T-helper 17 cell (primary cell): Measurements from ENCODE around the gene SP110. TPM values are rescaled to one million over a fixed set of nuclear protein-coding genes. Genes with fewer than 3 reads are reported as not detected.

Experiments
- ATAC-seq: fragments of 150-1000 bp; cut with Tn5 transposase; 2 replicates; pipeline ENCODE4 v1.10.0; 2021; ENCODE audit warnings: mild to moderate bottlenecking, moderate library complexity
- DNase-seq, 3 donors: peaks; one replicate each; pipeline versions ENCODE4 v3.0.0 to v3.0.0-alpha.2; 2020 to 2021
- H3K9me3 ChIP-seq: one replicate; pipeline ENCODE4 v1.7.0; 2013; ENCODE audit warnings: low read length, mild to moderate bottlenecking; ENCODE audit not compliant: control insufficient read depth, poor library complexity, severe bottlenecking
- H3K27ac Mint-ChIP-seq: one replicate; pipeline ENCODE4 v1.8.0; 2022; ENCODE audit warnings: mild to moderate bottlenecking, moderate library complexity, mixed read lengths
- H3K27me3 Mint-ChIP-seq: one replicate; pipeline ENCODE4 v1.8.0; 2022; ENCODE audit warnings: mixed read lengths
- H3K36me3 Mint-ChIP-seq: one replicate; pipeline ENCODE4 v1.8.0; 2022; ENCODE audit warnings: low read depth, mixed read lengths
- H3K4me1 Mint-ChIP-seq: one replicate; pipeline ENCODE4 v1.8.0; 2022; ENCODE audit warnings: mild to moderate bottlenecking, mixed read lengths
- H3K4me3 Mint-ChIP-seq: one replicate; pipeline ENCODE4 v1.8.0; 2022; ENCODE audit warnings: mild to moderate bottlenecking, moderate library complexity, mixed read lengths
- total RNA-seq, 4 donors: library from RNA in 2 of 4; stranded (reverse) in 2 of 4; gene quantifications; one replicate each; pipeline ENCODE4 v1.2.3 and lab custom pipeline; 2022 to 2026

Gene SP110
- total RNA-seq, 2 donors from 2014 or later, result 72.5 to 77.1 TPM

DNA sequence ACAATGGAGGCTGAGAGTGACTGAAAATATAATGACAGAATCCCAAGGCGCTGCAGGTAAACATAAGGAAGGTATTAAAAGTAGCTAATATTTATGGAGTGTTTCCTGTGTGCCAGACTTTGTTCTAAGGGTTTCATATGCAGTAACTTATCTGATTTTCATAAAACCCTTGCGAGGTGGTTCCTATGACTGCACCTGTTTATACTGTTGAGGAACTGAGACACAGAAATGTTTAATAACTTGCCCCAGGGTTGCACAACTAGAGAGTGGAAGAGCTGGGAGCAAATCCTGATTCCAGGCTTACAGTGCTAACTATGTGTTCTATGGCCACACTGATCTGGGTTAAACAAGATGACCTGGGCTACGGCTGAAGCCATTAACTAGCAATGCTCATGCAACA is 2.4 kb downstream of the SP110 start:
- no peak for DNase-seq
- peak overlapping the region; percentile 92 for H3K4me3 Mint-ChIP-seq
- no peaks in the 10 kb centered on the region for H3K27me3 Mint-ChIP-seq
- peak overlapping the region; percentile 97 for H3K27ac Mint-ChIP-seq
- peaks cover 49% of the 10 kb centered on the region for H3K4me1 Mint-ChIP-seq
- H3K36me3 Mint-ChIP-seq, result peaks cover 19% of the 10 kb centered on the region
- ATAC-seq, result no peak
- no peaks in the 10 kb centered on the region for H3K9me3 ChIP-seq

- DNase-seq (no peak), ATAC-seq (no peak)
- no peaks in the 10 kb centered on the region for H3K27me3 Mint-ChIP-seq
- H3K4me3 Mint-ChIP-seq, result no peak overlapping the region
- no peak overlapping the region for H3K27ac Mint-ChIP-seq
- H3K36me3 Mint-ChIP-seq, result peaks cover 23% of the 10 kb centered on the region
- no peaks in the 10 kb centered on the region for H3K9me3 ChIP-seq
- H3K4me1 Mint-ChIP-seq, result peaks cover 50% of the 10 kb centered on the region
Measured at GRCh38 chr2:230216489-230216888, 3.3 kb downstream of the SP110 start.

DNA sequence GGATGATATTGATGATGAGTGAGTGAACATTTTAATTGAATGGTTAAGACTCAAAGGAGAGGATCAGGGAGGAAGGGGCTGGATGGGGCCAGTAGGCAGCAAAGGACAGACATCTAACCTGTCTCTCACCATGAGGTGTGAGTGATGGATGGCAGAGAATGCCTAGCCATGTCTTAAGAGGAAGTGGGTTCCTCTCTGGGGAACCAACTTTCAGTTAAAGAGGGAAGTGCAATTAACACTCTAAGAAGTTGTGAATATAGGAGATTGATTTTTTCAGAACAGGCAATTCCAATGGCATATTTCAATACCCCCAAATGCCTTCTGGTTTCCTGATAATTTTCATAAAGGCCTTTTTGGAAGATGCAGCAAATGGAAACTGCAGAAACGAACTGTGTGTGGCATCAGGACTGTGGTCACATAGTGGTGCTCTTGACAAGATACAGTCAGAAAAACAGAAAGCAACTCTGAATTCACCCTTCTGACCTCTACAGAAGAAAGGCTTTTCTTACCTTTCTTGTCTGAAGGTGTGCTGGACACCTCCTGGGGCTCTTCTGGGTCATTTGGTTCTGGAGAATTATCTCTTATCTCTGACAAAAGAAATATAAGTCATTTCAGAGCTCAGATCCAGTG is 10.2 kb downstream of the SP110 start:
- Mint-ChIP-seq H3K27me3 (no peaks in the 10 kb centered on the region), H3K36me3 (peaks cover 27% of the 10 kb centered on the region), H3K27ac (no peak overlapping the region), H3K4me1 (peaks cover 28% of the 10 kb centered on the region), H3K4me3 (no peak overlapping the region)
- no peak for DNase-seq
- no peaks in the 10 kb centered on the region for H3K9me3 ChIP-seq
- peak; percentile 61 for ATAC-seq

- H3K4me3 Mint-ChIP-seq, result no peak overlapping the region
- H3K9me3 ChIP-seq, result no peaks in the 10 kb centered on the region
- peaks cover 21% of the 10 kb centered on the region for H3K36me3 Mint-ChIP-seq
- DNase-seq (no peak), ATAC-seq (no peak)
- H3K4me1 Mint-ChIP-seq, result peaks cover 21% of the 10 kb centered on the region
- no peak overlapping the region for H3K27ac Mint-ChIP-seq
- no peaks in the 10 kb centered on the region for H3K27me3 Mint-ChIP-seq
Measured at GRCh38 chr2:230208576-230208975, 11.2 kb downstream of the SP110 start.

GRCh38 chr2:230205721-230206120 is 14.1 kb downstream of the SP110 start:
- Mint-ChIP-seq H3K27me3 (no peaks in the 10 kb centered on the region), H3K4me1 (peaks cover 23% of the 10 kb centered on the region), H3K36me3 (peaks cover 26% of the 10 kb centered on the region), H3K27ac (peak overlapping the region; percentile 76), H3K4me3 (no peak overlapping the region)
- H3K9me3 ChIP-seq, result no peaks in the 10 kb centered on the region
- DNase-seq, result no peak
- no peak for ATAC-seq

GRCh38 chr2:230205034-230205433 is 14.8 kb downstream of the SP110 start:
- Mint-ChIP-seq H3K36me3 (peaks cover 26% of the 10 kb centered on the region), H3K27ac (peak overlapping the region; percentile 76), H3K4me1 (peaks cover 23% of the 10 kb centered on the region), H3K27me3 (no peaks in the 10 kb centered on the region), H3K4me3 (no peak overlapping the region)
- no peaks in the 10 kb centered on the region for H3K9me3 ChIP-seq
- DNase-seq, result no peak
- peak; percentile 41 for ATAC-seq

- Mint-ChIP-seq H3K4me1 (peaks cover 23% of the 10 kb centered on the region), H3K36me3 (peaks cover 26% of the 10 kb centered on the region), H3K27me3 (no peaks in the 10 kb centered on the region), H3K27ac (peak overlapping the region; percentile 95), H3K4me3 (peak overlapping the region; percentile 49)
- peaks cover 1% of the 10 kb centered on the region for H3K9me3 ChIP-seq
- ATAC-seq (peak; percentile 64), DNase-seq (no peak)
Measured at GRCh38 chr2:230203110-230203676, 16.6 kb downstream of the SP110 start.

DNA sequence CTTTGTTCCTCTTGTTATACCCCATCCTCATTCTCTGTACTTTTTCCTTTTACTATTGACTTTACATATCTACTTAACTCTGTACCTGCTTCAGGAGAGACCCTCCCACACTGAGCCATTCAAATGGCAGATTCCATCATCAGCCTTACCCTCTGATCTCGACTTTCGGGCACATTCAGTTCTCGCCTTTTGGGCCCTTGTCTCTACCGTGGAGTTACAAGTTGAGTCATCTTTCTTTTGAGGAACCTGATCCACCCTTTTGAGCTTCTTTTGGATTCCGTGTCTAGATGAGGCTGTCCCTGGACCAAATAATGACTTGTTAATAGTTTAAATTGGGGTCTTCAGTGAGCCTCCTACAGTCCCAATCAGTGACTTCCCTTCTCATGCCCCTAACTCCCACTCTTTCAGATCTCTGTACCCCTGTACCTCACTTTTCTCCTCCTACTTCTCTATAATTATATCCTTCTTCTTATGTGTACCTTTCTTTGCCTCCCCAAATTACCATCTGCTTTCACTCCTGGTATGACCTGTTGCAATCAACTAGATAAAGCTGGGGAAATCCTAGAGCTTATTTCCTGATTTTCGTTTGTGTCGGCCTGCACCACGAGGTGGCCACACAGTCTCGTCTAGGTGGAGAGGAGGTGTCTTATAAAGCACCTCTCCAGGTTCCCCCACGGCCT is 17.2 kb downstream of the SP110 start:
- peak; percentile 82 for ATAC-seq
- no peak for DNase-seq
- peaks cover 4% of the 10 kb centered on the region for H3K9me3 ChIP-seq
- Mint-ChIP-seq H3K4me3 (peak overlapping the region; percentile 57), H3K4me1 (peaks cover 23% of the 10 kb centered on the region), H3K36me3 (peaks cover 26% of the 10 kb centered on the region), H3K27me3 (no peaks in the 10 kb centered on the region), H3K27ac (peak overlapping the region; percentile 95)

DNA sequence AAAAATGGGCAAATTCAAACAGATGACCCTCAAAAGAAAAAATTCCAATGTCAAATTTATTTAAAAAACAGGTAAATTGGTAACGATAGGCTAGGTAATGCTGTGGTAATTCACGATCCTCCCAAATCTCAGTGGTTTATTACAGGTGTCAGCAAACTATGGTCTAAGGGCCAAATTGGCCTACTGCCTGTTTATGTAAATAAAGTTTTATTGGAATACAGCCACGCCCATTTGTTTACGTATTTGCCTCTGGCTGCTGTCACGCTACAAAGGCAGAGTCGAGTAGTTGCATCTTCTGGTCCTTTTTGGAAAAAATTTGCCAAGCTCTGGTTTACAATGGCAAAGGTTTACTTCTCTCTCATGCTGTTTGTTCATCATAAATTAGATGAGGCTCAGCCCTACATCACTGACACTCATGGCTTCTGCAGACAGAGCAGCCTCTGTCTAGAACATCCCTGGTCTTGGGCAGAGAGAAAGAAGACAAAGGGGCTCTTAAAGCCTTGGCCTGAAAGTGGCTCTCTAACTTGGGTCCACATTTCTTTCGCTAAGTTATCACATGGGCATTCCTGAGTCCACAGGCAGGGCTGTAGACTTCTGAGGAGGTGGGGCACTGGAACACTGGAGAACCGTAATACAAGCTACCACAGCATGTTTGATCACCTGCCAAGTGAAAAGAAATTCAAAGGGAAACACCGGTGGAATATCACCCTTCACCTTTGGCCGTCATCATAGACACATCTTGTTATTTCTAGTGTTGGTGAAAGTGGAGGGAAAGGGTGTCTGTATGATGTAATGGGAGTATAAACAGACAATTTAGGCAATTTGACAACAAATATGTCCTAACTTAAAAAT is 34.8 kb downstream of the SP110 start:
- Mint-ChIP-seq H3K27me3 (no peaks in the 10 kb centered on the region), H3K4me3 (no peak overlapping the region), H3K27ac (no peak overlapping the region), H3K36me3 (peaks cover 15% of the 10 kb centered on the region), H3K4me1 (peaks cover 7% of the 10 kb centered on the region)
- ATAC-seq, result no peak
- no peaks in the 10 kb centered on the region for H3K9me3 ChIP-seq
- DNase-seq, result no peak

- Mint-ChIP-seq H3K4me3 (no peak overlapping the region), H3K36me3 (peaks cover 26% of the 10 kb centered on the region), H3K27me3 (no peaks in the 10 kb centered on the region), H3K4me1 (peaks cover 10% of the 10 kb centered on the region), H3K27ac (no peak overlapping the region)
- ATAC-seq (no peak), DNase-seq (no peak)
- H3K9me3 ChIP-seq, result no peaks in the 10 kb centered on the region
Measured at GRCh38 chr2:230181195-230181594, 38.6 kb downstream of the SP110 start.

GRCh38 chr2:230179907-230180306 is 39.9 kb downstream of the SP110 start:
- ATAC-seq (no peak), DNase-seq (no peak)
- Mint-ChIP-seq H3K4me1 (peaks cover 10% of the 10 kb centered on the region), H3K27me3 (no peaks in the 10 kb centered on the region), H3K4me3 (no peak overlapping the region), H3K27ac (peak overlapping the region; percentile 27), H3K36me3 (peaks cover 26% of the 10 kb centered on the region)
- no peaks in the 10 kb centered on the region for H3K9me3 ChIP-seq

GRCh38 chr2:230178546-230179485 is 41.0 kb downstream of the SP110 start:
- H3K4me1 Mint-ChIP-seq, result peaks cover 10% of the 10 kb centered on the region
- peak overlapping the region; percentile 51 for H3K27ac Mint-ChIP-seq
- no peak overlapping the region for H3K4me3 Mint-ChIP-seq
- peaks cover 26% of the 10 kb centered on the region for H3K36me3 Mint-ChIP-seq
- DNase-seq (no peak), ATAC-seq (no peak)
- H3K27me3 Mint-ChIP-seq, result no peaks in the 10 kb centered on the region
- H3K9me3 ChIP-seq, result no peaks in the 10 kb centered on the region
